Lower lobe of right lung (tissue), 2 donors: Measurements from ENCODE around the gene PECR. TPM values are rescaled to one million over a fixed set of nuclear protein-coding genes. Genes with fewer than 3 reads are reported as not detected.

Source experiments
- ATAC-seq, 2 donors: fragments of 200-7000 bp; cut with Tn5 transposase; one replicate each; pipeline ENCODE4 v1.9.1; 2020 to 2022; ENCODE audit warnings: mild to moderate bottlenecking in 2 of 2, moderate library complexity in 2 of 2
- DNase-seq: peaks from one replicate; pipeline ENCODE4 v3.0.0-alpha.2; 2020
- H3K27ac ChIP-seq: fragments of 200-600 bp; one replicate; pipeline ENCODE4 v1.8.0; 2022
- H3K27me3 ChIP-seq: fragments of 200-600 bp; one replicate; pipeline ENCODE4 v1.8.0; 2022; ENCODE audit warnings: low read depth
- H3K36me3 ChIP-seq: fragments of 200-600 bp; one replicate; pipeline ENCODE4 v1.8.0; 2022; ENCODE audit warnings: mild to moderate bottlenecking
- H3K4me1 ChIP-seq: fragments of 200-600 bp; one replicate; pipeline ENCODE4 v1.8.0; 2022
- H3K4me3 ChIP-seq: fragments of 200-600 bp; one replicate; pipeline ENCODE4 v1.8.0; 2022; ENCODE audit warnings: mild to moderate bottlenecking
- H3K9me3 ChIP-seq: fragments of 200-600 bp; one replicate; pipeline ENCODE4 v1.8.0; 2022
- intact Hi-C: fragments of 100-400 bp; cut with DNase I; formaldehyde crosslinking; loops from one replicate; pipeline ENCODE4 v1.11.0; 2022
- total RNA-seq: library from RNA; stranded (reverse); fragmentation: NEBNext Ultra II Directional; extraction: Animal tissue kit (Norgen Biotek cat#: 25700); gene quantifications from one replicate; pipeline ENCODE4 v1.2.1, GENCODE V29; 2021
- TF ChIP-seq, protein P1 (sequence below): fragments of 200-600 bp; IDR thresholded peaks from one replicate; pipeline ENCODE4 v1.8.0; 2022; ENCODE audit warnings: antibody characterized with exemption, mild to moderate bottlenecking
- donor health status: DM: no; HTN: yes; CAD: no; lungs with severe emphysema.

The PECR gene
- total RNA-seq, 1 donor from 2014 or later = 18.5 TPM

DNA sequence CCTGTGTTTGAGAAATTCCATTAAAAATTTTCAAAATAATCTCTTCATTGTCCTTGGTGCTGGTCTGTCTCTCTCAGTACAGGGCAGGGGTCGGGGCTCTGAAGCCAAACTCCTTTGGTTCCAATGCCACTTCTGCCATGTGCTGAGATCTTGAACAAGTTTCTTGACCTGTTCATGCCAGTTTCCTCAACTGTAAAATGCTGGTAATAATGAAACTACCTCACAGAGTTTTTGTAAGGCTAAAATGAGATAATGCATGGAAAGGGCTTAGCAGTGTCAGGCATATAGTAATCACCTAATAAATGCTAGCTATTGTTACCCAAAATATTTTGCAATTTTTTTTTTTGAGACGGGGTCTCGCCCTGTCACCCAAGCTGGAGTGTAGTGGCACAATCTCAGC lies 51.4 kb downstream of the PECR start:
- DNase-seq (no peak), ATAC-seq (no peak)
- TF ChIP-seq, protein P1, sequence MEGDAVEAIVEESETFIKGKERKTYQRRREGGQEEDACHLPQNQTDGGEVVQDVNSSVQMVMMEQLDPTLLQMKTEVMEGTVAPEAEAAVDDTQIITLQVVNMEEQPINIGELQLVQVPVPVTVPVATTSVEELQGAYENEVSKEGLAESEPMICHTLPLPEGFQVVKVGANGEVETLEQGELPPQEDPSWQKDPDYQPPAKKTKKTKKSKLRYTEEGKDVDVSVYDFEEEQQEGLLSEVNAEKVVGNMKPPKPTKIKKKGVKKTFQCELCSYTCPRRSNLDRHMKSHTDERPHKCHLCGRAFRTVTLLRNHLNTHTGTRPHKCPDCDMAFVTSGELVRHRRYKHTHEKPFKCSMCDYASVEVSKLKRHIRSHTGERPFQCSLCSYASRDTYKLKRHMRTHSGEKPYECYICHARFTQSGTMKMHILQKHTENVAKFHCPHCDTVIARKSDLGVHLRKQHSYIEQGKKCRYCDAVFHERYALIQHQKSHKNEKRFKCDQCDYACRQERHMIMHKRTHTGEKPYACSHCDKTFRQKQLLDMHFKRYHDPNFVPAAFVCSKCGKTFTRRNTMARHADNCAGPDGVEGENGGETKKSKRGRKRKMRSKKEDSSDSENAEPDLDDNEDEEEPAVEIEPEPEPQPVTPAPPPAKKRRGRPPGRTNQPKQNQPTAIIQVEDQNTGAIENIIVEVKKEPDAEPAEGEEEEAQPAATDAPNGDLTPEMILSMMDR = no peak
- no peaks in the 10 kb centered on the region for H3K9me3 ChIP-seq
- peaks cover 17% of the 10 kb centered on the region for H3K36me3 ChIP-seq
- no peak overlapping the region for H3K4me3 ChIP-seq
- peaks cover 3% of the 10 kb centered on the region for H3K4me1 ChIP-seq
- no peak overlapping the region for H3K27ac ChIP-seq
- H3K27me3 ChIP-seq = no peaks in the 10 kb centered on the region
- intact Hi-C loops = no loop called here

DNA sequence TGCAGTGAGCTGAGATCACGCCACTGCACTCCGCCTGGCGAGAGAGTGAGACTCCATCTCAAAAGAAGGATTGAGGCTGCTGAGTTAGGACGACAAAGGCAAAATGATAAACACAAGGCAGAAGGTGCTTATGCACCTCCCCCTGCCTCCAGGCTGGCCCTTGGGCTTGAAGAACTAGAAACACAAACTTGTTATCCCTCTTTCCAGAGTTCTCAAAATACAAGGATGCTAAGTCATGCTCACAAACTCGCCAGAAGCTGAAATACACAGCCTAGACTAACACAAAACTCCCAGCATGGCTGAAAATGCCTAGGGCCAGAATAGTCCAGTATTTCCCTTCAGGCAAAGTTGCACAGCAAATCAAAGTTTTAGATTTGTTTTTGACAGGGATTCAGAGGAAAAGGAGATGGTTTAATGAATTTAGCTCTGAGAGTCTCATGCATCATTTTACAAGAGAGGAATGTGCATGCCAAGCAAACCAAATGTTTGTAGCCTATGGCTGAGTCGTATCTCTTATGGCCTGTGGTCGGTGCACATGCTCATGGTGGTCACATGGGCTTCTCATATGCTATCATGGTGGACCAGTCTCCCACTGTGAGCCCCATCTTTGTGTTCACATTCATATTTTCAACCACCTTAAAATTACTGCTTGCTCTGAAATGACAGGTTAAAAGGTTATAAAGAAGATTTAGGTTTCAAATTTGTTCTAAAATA lies 52.0 kb downstream of the PECR start:
- no peak overlapping the region for H3K27ac ChIP-seq
- no peak for DNase-seq
- H3K9me3 ChIP-seq = no peaks in the 10 kb centered on the region
- intact Hi-C loops = no loop called here
- no peak overlapping the region for H3K4me3 ChIP-seq
- H3K4me1 ChIP-seq = peaks cover 3% of the 10 kb centered on the region
- peaks cover 17% of the 10 kb centered on the region for H3K36me3 ChIP-seq
- H3K27me3 ChIP-seq = no peaks in the 10 kb centered on the region
- TF ChIP-seq, protein P1 = no peak
- ATAC-seq = no peak

DNA sequence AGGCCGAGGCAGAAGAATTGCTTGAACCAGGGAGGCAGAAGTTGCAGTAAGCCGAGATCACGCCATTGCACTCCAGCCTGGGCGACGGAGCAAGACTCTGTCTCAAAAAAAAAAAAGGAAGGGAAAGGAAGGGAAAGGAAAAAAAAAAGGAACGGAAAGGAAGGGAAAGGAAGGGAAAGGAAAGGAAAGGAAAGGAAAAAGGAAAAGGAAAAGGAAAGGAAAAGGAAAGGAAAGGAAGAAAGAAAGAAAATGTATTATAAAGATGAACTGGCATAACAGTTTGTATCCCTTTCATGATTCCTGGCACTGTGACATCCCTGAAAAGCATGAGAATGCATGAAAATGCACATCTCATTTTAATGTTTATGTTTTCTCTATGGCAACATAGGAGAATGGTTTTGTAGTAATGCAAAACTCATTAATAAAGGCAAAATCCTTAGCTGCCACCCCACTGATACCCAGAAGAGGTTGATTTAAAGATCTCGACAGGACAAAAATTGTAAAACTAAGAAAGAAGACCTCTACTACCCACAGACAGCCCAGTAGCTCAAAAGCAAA lies 56.8 kb downstream of the PECR start:
- TF ChIP-seq, protein P1 = no peak
- H3K36me3 ChIP-seq = peaks cover 14% of the 10 kb centered on the region
- no peaks in the 10 kb centered on the region for H3K9me3 ChIP-seq
- H3K4me3 ChIP-seq = no peak overlapping the region
- DNase-seq (no peak), ATAC-seq (no peak)
- no peaks in the 10 kb centered on the region for H3K27me3 ChIP-seq
- H3K4me1 ChIP-seq = peaks cover 3% of the 10 kb centered on the region
- intact Hi-C loops = no loop called here
- no peak overlapping the region for H3K27ac ChIP-seq

DNA sequence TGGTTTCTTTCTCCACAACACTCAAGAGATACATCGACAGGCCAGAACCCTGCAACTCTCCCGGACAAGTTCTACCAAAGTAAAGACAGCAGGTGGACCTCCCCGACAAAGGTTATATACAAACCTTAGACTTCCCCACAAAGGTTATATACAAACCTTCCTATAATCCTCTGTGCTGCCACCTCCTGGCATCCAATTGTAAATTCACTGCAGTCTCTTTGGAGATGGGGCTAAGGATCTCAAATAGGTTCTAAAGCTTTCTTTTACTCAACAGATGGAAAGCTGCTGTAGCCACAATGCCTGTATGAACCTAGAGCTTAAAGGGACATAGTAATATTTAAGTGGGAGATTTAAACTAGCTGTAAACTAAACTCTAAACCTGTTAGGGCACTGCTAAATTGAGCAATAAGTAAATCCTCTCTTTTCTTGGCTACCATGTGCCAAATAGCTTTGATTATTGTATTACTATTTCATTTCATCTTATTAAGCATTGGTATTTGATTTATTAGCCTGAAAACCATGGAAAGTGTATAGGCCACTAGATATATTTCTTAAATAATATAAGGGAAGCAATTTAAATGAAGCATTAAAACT lies 58.5 kb downstream of the PECR start:
- Histone ChIP-seq H3K4me3 (no peak overlapping the region), H3K4me1 (peaks cover 3% of the 10 kb centered on the region), H3K27me3 (no peaks in the 10 kb centered on the region), H3K36me3 (no peaks in the 10 kb centered on the region), H3K27ac (no peak overlapping the region), H3K9me3 (no peaks in the 10 kb centered on the region)
- ATAC-seq (peak; percentile 59 to 79), DNase-seq (no peak)
- intact Hi-C loops = no loop called here
- TF ChIP-seq, protein P1 = peak; percentile 60

DNA sequence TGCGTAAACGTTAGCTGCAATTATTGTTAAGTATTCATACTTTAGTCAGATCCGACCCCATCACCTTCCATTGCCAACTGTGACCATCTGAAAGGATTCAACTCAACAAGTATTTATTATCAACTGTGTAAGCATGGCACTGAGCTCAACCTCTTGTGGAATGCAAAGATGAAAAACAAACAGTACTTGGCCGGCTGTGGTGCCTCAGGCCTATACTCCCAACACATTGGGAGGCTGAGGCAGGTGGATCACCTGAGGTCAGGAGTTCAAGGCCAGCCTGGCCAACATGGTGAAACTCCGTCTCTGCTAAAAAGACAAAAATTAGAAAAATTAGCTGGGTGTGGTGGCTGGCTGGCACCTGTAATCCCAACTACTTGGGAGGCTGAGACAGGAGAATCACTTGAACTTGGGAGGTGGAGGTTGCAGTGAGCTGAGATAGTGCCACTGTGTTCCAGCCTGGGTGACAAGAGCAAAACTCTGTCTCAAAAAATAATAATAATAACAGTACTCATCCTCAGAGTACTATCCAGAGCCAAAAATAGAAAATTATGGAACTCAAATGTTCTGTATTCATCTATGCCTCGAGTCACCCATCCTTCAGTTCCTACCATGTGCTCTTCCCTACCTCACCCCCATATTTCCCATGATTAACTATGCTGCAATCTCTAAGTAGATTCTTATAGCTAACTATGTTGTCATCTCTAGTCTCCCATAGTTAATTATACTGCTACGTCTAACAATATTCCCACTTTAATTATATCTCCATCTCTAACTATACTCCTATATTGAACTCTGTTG lies 59.6 kb downstream of the PECR start:
- no peak for DNase-seq
- TF ChIP-seq, protein P1 = no peak
- Histone ChIP-seq H3K4me3 (no peak overlapping the region), H3K9me3 (no peaks in the 10 kb centered on the region), H3K27me3 (no peaks in the 10 kb centered on the region), H3K4me1 (peaks cover 3% of the 10 kb centered on the region), H3K27ac (no peak overlapping the region), H3K36me3 (no peaks in the 10 kb centered on the region)
- ATAC-seq = no peak
- intact Hi-C loops = no loop called here
